HCT116 (cell line): Measurements from ENCODE around the gene KRT36. TPM values are rescaled to one million over a fixed set of nuclear protein-coding genes. Genes with fewer than 3 reads are reported as not detected.

Experiments
- ATAC-seq: fragments of 200-7000 bp; cut with Tn5 transposase; 2 replicates; pipeline ENCODE4 v1.9.1; 2020; ENCODE audit warnings: mild to moderate bottlenecking, moderate library complexity
- BruUV-seq: library from RNA; stranded (reverse); fragments of 400-500 nt; replicated peaks from 2 replicates; lab custom pipeline; 2021; lab: Mats Ljungman, UMichigan
- CTCF ChIA-PET: fragments of 300-600 bp; sonication (Branson Sonifier 250); formaldehyde crosslinking; loops from one replicate; lab custom pipeline; 2021; ENCODE audit warnings: antibody characterized with exemption; lab: Charles Lee
- POLR2A ChIA-PET: fragments of 300-600, 350-600 bp; sonication (Branson Sonifier 250); formaldehyde crosslinking; loops from one replicate; lab custom pipeline; 2021; ENCODE audit warnings: antibody characterized with exemption; lab: Charles Lee
- RAD21 ChIA-PET, 2 experiments: fragments of 300-600 bp; sonication (Branson Sonifier 250); formaldehyde crosslinking; loops; one replicate each; lab custom pipeline; 2023; ENCODE audit warnings: low total read pairs in 2 of 2; ENCODE audit not compliant: uncharacterized antibody in 2 of 2, unreplicated experiment in 2 of 2, low non-redundant PET in 1 of 2; lab: Charles Lee
- DNase-seq: peaks from one replicate; pipeline ENCODE4 v3.0.0-alpha.2; 2010; ENCODE audit warnings: low read depth, low spot score
- H2AFZ ChIP-seq: fragments of 200-600 bp; shearing (Covaris generic), sonication (generic); 2 replicates; pipeline ENCODE4 v1.6.1; 2017; ENCODE audit warnings: low read depth, mixed run types, mixed read lengths, antibody characterized with exemption, low read length; ENCODE audit not compliant: poor library complexity, severe bottlenecking
- H3K27ac ChIP-seq: 2 replicates; pipeline ENCODE4 v1.5.1; 2012; ENCODE audit warnings: low read depth, low read length
- H3K27me3 ChIP-seq: fragments of 200-600 bp; sonication (generic); 2 replicates; pipeline ENCODE4 v1.6.1; 2016; ENCODE audit warnings: mixed run types, low read length, mixed read lengths; ENCODE audit not compliant: insufficient read depth
- H3K36me3 ChIP-seq, 2 experiments: fragments of 200-500 bp in 1 of 2; fragments of 200-600 bp in 1 of 2; sonication (Bioruptor generic) in 1 of 2; sonication (generic) in 1 of 2; 2 replicates each; pipeline versions ENCODE4 v1.5.1 to v1.6.1; 2014 to 2016; ENCODE audit warnings: low read length in 2 of 2, inconsistent platforms in 1 of 2, mixed read lengths in 1 of 2, mixed run types in 1 of 2; ENCODE audit not compliant: insufficient read depth in 2 of 2, control insufficient read depth in 1 of 2
- H3K4me1 ChIP-seq, 2 experiments: fragments of 200-600 bp in 1 of 2; sonication (generic) in 1 of 2; 2 replicates each; pipeline versions ENCODE4 v1.5.1 to v1.6.1; 2012 to 2017; ENCODE audit warnings: low read length in 2 of 2, inconsistent platforms in 1 of 2, mild to moderate bottlenecking in 1 of 2, mixed read lengths in 1 of 2, mixed run types in 1 of 2, moderate library complexity in 1 of 2; ENCODE audit not compliant: insufficient read depth in 2 of 2, control insufficient read depth in 1 of 2
- H3K4me2 ChIP-seq: fragments of 200-600 bp; sonication (generic); 2 replicates; pipeline ENCODE4 v1.6.1; 2017; ENCODE audit warnings: mixed run types, low read length, mixed read lengths
- H3K4me3 ChIP-seq, 2 experiments: fragments of 200-600 bp in 1 of 2; sonication (generic) in 1 of 2; replicated peaks in 1 of 2; 2 replicates each; pipeline ENCODE4 v1.5.1; 2011 to 2016; ENCODE audit warnings: low read length in 2 of 2, control low read depth in 1 of 2, low read depth in 1 of 2, mild to moderate bottlenecking in 1 of 2, mixed read lengths in 1 of 2, mixed run types in 1 of 2
- H3K79me2 ChIP-seq: fragments of 200-600 bp; sonication (generic); 2 replicates; pipeline ENCODE4 v1.6.1; 2017; ENCODE audit warnings: mild to moderate bottlenecking, mixed run types, low read length, moderate library complexity, mixed read lengths; ENCODE audit not compliant: insufficient read depth
- H3K9ac ChIP-seq: fragments of 200-600 bp; sonication (generic); 2 replicates; pipeline ENCODE4 v1.6.1; 2016; ENCODE audit warnings: low read length, mixed read lengths
- H3K9me2 ChIP-seq: fragments of 200-600 bp; sonication (generic), shearing (Covaris generic); 2 replicates; pipeline ENCODE4 v1.6.1; 2017; ENCODE audit warnings: mixed run types, mild to moderate bottlenecking, moderate library complexity; ENCODE audit not compliant: insufficient read depth
- H3K9me3 ChIP-seq, 2 experiments: fragments of 200-500 bp in 1 of 2; fragments of 200-600 bp in 1 of 2; sonication (Bioruptor generic) in 1 of 2; sonication (generic) in 1 of 2; 2 replicates each; pipeline ENCODE4 v1.6.1; 2014 to 2017; ENCODE audit warnings: low read length in 2 of 2, mixed read lengths in 2 of 2, inconsistent platforms in 1 of 2, low read depth in 1 of 2, mild to moderate bottlenecking in 1 of 2, mixed run types in 1 of 2, moderate library complexity in 1 of 2; ENCODE audit not compliant: control insufficient read depth in 1 of 2, insufficient read depth in 1 of 2
- H4K20me1 ChIP-seq: fragments of 200-600 bp; sonication (generic), shearing (Covaris generic); 2 replicates; pipeline ENCODE4 v1.6.1; 2017; ENCODE audit warnings: mixed run types, mild to moderate bottlenecking, moderate library complexity; ENCODE audit not compliant: insufficient read depth
- POLR2AphosphoS5 ChIP-seq: IDR thresholded peaks from 2 replicates; pipeline ENCODE4 v1.6.1; 2011; ENCODE audit warnings: mild to moderate bottlenecking, low read depth, low read length, moderate library complexity
- SP1 ChIP-seq: IDR thresholded peaks from 2 replicates; pipeline ENCODE4 v1.6.1; 2012; ENCODE audit warnings: low read depth
- ZBTB33 ChIP-seq: IDR thresholded peaks from 2 replicates; pipeline ENCODE4 v1.6.1; 2011; ENCODE audit warnings: mild to moderate bottlenecking, low read length, moderate library complexity; ENCODE audit not compliant: insufficient replicate concordance; ENCODE audit errors: extremely low read depth
- ZNF274 ChIP-seq: fragments of 200-500 bp; sonication (Bioruptor generic); IDR thresholded peaks from 2 replicates; pipeline ENCODE4 v1.6.1; 2014; ENCODE audit warnings: mild to moderate bottlenecking, low read depth, low read length, inconsistent platforms
- intact Hi-C: fragments of 100-400 bp; cut with micrococcal nuclease; formaldehyde crosslinking; loops from 2 replicates; pipeline ENCODE4 v1.10.0; 2022
- total RNA-seq: library from RNA; stranded (reverse); gene quantifications from one replicate; pipeline ENCODE4 v1.2.1, GENCODE V29; 2021; ENCODE audit not compliant: unreplicated experiment

Gene KRT36
- total RNA-seq, 1 experiment from 2014 or later, result not detected

GRCh38 chr17:41500131-41500911 lies 10.6 kb upstream of the KRT36 start:
- Histone ChIP-seq H3K9ac (peak overlapping the region; percentile 58), H3K4me2 (peak overlapping the region; percentile 68), H3K9me3 (no peaks in the 10 kb centered on the region), H4K20me1 (no peaks in the 10 kb centered on the region), H3K27ac (peak overlapping the region; percentile 31), H3K4me1 (peaks cover 25 to 65% of the 10 kb centered on the region in 2 experiments), H2AFZ (no peak overlapping the region), H3K27me3 (no peaks in the 10 kb centered on the region), H3K4me3 (peak overlapping the region; percentile 21 to 24), H3K79me2 (no peaks in the 10 kb centered on the region), H3K9me2 (no peaks in the 10 kb centered on the region), H3K36me3 (no peaks in the 10 kb centered on the region)
- ChIA-PET RAD21 (interaction anchor here (0.6 to 0.7 kb wide), 2 partner anchors 18 to 49 kb away, joined by 4 to 5 read pairs; partner anchors contain the start of gene KRT15 (in 1 of the 2)), POLR2A (interaction anchor here (0.6 to 1.0 kb wide), 2 partner anchors 94 to 171 kb away, joined by 3 read pairs; no protein-coding TSS in a partner anchor), CTCF (interaction anchor here (0.6 to 2.3 kb wide), 3 partner anchors 49 to 163 kb away, joined by 3 to 10 read pairs (median 5); no protein-coding TSS in a partner anchor)
- DNase-seq, result peak; percentile 77
- TF ChIP-seq ZNF274 (no peak), POLR2AphosphoS5 (peak; percentile 59), ZBTB33 (peak; percentile 37), SP1 (peak; percentile 87)
- intact Hi-C loops, result no loop called here
- peak; percentile 44 for ATAC-seq
- BruUV-seq, result TSS peak; percentile 44
